Inferior parietal cortex (tissue), 1 donor: Measurements from ENCODE around the gene PDLIM7.

Experiments used
- DNase-seq: peaks from one replicate; pipeline ENCODE4 v3.0.0-alpha.2; 2016; ENCODE audit errors: extremely low spot score

Gene PDLIM7

GRCh38 chr5:177474002-177474476, 23.4 kb downstream of the PDLIM7 start:
- no peak for DNase-seq

- DNase-seq = no peak
Measured at GRCh38 chr5:177473443-177474001, 23.9 kb downstream of the PDLIM7 start, which contains the start of gene DBN1. DBN1 (minus strand) TSS chr5:177473634; CDS start chr5:177473521, 113 bp downstream.

DNA sequence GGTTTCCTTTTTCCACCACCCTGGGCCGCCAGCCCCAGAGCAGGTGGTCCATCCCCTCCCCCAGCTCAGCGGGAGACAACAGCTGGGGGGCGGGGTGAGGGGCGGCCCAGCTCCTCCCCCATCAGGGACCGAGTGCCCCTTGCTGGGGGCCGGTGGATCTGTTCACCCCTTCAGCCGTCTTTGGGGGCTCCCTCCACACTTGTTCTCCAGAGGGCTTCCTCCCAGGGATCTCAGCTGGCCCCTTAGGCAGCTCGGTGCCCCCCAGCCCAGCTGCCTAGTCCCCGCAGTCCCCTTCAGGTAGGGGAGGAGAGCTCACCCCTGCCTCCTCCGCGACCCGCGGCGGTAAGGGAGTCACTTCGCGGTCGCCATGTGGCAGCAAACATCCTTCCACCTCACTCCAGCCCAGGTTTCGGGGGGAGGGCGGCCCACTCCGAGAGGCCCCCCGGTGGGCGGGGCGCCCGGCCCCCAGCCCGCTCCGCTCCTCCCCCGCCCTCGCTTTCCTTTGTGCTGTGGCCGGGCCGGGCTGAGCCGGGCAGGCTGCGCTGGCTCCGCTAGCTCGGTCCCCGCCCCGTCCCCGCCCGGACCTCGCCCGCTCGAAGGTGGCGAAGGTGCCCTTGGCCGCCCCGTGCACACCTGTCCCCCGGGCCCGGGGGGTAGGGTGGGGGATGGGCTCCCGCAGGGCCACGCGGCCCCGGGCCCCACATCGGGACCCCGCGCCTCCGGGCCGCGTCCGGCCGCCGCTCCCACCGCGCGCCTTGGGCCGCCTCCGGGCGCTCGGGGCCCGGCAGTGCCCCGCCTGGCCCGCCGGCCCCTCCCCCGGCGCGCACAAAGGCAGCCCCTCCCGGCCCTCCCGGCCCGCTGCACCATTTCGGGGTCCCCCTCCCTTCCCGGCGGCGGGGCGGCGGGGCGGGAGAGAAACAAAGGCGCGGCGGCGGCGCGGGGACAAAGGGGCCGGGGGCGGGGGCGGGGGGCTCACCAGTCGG, 24.7 kb downstream of the PDLIM7 start:
- DNase-seq = no peak

DNA sequence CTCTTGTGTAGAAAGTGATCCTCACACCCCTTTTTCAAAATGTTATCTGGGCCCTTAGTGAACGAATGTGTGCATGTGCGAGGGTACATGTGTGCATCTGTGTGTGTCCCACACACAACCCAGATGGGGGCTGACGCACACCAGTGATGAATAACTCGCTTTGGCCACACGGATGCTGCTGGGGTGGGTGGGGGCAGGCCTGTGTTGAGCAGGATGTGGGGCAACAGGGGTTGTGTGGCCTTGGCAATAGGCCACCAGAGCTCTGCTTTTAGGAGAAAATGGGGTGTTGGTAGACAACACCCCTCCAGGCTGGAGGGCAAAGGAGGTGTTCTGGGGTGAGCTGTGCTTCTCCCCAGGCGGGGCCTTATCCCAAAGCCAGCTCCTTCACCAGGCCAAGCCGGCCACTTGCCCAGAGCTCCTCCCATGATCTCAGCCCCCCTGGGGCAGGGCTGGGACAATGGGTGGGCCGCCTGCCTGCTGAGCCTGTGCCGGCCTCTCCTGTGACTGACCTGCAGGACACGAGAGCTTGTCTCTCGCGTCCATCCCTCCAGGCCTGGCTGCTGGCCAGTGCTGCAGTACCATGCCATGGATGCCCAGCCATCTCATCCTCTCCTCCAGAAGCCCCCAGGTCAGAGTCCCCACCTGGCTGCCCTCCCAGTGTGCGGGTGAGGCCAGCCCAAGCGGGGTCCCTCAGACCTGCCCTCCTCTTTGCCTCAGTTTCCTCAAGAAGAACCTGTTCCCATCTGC, 25.6 kb downstream of the PDLIM7 start:
- DNase-seq = no peak

DNA sequence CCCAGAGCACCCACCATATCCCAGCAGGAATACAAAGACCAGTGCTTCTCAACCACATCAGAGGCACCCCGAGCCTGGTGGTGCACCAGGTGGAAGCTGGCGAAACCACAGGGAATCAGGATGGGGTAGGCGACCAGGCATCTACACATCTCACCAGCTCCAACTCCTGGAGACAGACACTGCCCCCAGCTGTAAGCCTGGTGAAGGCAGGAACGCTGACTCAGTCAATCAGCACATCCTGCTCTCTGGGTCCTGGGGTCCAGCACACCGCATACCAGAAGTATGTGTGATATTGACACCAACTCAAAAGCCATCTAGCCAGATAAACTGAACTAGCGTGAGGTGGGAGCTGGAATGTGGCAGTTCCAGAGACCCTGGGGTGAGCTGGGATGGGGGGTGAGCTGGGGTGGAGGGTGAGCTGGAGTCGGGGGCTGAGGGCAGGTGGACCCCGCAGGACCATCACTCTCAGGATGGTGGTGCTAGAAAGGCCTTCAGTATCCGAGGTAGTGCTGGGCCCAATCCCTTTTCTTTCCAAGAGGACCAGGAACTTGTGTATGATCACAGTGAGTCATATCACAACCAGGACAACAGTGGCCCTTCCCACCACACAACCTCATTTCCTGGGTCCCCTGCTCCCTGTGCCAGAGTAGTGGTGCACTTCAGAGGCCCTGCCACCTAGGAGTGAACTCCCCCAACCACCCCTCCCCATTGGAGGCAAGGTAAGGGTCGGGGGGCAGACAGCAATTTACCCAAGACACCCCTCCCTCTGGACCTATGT, 26.5 kb downstream of the PDLIM7 start:
- DNase-seq = no peak

DNA sequence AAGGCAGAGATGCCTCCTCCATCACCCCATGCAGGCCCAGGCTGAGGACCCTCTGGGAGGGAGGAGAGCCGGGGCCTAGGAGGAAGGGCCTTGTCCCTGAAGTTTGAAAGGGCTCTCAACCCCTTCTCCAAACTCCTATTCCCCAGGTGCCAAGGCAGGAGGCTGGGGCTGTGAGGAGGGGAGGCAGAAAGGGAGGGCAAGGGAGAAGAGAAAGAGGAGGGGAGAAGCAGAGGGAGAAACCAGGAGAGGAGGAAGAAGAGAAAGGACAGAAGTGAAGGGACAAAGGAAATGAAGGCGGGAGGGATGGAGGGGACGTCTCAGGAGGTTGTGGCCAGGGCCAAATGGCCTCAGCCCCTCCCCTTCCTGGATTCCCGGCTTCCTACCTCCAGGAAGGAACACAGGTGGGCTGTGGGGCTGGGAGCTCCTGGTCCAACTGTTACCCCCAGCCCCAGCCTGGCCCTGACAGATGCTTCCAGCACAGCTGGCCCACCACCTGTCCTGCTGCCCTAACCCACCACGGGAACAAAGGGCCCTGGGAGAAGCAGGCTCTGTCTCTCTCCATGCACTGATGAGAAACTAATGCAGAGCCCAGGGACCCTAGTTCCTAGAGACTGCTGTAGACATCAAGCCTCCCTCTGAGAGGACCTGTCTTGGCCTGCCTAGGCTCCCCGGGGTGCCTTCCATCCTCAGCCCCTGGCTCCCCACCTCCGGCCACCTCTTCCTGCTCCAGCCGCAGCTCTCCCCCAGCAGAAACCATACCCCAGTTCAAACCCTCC, 27.5 kb downstream of the PDLIM7 start:
- DNase-seq = no peak

- no peak for DNase-seq
Measured at GRCh38 chr5:177468685-177469628, 28.4 kb downstream of the PDLIM7 start.

GRCh38 chr5:177468329-177468684, 29.1 kb downstream of the PDLIM7 start:
- no peak for DNase-seq

DNA sequence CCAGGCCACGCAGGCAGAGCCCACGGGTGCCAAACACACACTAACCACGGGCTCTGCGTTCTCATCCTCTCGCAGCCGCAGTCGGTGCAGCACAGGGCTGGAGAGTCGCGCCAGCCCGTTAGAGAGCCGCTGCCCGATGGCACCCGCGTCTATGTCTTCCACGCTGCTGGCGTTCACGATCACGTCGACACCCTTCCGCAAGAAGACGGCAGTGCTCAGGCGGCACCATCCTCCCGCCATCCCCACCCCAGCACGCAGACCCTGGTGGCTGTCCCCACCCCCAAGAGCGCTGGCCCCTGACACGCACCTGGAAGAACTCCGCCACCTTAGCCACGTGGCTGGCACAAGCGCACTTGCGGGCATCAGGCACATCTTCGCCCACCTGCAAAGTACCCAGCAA, 30.0 kb downstream of the PDLIM7 start:
- no peak for DNase-seq

DNA sequence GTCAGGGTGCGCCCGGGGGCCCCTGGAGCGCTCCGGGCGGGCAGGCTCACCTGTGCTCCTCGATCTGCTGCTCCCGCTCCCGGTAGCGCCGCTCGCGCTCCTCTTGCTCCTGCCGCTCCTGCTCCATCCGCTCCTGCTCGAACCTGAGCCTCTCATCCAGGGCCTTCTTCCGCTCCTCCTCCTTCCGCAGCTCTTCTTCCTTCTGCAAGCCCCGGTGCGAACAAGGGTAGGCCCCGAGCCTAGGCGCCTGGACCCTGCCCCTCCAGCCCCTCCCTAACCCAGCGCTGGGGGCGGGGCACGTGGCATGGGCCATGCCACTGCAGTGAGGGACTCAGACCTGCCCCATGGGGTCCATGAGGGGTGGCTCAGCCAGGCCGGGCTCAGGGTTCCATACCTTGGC, 30.5 kb downstream of the PDLIM7 start:
- DNase-seq = no peak

- DNase-seq = no peak
Measured at GRCh38 chr5:177465044-177465443, 32.4 kb downstream of the PDLIM7 start.

DNA sequence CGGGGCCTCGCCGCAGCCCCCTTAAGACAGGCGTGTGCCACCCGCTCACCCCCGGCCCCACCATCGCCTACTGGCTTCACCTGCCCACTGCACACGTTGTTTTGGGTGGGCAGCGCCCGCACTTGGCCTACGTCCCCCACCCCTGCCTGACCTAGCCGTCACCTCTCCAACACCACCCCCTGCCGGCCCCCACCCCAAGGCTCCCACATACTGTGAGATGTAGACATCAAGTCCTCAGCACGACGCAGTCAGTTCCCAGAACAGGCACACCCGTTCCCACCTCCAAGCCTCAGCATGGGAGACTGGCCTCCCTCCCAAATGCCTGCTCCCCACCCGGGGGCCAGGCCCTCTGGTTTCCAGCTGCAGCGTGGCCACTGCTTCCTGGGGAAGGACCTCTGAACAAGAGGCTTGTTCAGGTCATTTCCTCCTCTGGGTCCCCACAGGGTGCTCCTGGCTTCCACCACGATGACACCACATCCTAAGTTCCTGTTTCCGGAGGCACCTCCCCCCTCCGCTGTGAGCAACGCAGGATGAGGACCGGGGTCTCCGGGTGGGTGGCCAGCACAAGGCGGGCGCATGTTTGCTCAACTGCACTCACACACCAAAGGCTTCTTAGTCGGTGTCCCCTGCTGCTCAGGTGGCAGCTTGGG, 35.3 kb downstream of the PDLIM7 start:
- DNase-seq = no peak

DNA sequence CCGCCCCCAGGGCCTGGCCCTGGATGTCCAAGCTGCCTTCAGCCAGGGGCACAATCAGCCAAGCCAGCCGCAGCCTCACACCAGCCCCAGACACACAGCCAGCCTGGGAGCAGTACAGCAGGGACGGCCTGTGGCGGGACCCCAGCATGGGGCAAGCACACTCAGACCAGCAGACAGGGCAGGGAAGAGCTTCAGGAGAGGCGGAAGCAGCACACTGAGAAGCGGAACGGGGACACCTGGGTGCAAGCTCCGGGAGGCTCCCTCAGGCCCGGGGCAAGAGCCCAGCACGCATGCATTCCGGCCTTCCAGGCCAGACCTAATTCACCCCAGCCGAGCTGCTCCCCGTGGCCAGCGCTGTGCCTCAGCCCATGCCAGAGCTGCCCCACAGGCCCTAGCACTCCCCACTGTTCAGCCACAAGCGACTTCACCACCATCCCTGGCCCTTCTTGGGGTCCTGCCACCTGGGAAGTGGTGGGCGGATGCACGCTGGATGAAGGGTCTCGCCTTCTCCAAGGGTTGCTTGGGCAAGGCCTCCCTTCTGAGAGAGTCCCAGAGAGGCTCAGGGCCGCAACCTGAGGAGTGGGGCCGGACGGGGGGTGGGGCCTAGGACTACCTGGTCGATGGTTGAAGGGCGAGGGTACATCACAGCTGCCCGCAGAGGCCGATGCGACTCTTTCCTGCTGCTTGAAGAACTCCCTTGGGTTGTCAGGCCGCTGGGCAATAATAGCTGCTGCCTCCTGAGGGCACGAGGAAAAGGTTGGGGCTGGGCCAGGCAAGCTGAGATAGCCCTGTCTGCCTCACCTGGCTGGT, 37.4 kb downstream of the PDLIM7 start:
- no peak for DNase-seq

DNA sequence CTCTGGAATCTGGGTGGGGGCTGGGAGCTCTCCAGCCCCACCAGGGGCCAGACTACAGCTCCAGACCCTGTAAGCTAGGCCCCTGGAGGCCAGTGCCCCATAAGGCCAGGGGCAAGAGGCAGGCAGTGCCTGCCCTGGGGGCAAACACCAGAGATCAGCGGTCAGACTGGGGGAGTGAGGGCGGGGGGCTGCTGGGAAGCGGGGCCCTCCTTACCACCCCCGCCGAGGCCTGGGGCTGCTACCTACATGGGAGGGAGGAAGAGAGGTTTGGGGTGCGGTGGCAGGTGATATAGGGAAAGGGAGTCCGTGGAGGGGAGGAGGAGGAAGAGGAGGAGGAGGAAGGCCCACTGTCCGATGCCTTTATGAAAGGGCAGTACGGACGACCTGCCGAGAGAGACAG, 38.0 kb downstream of the PDLIM7 start:
- no peak for DNase-seq

- no peak for DNase-seq
Measured at GRCh38 chr5:177458912-177459350, 38.5 kb downstream of the PDLIM7 start.

DNA sequence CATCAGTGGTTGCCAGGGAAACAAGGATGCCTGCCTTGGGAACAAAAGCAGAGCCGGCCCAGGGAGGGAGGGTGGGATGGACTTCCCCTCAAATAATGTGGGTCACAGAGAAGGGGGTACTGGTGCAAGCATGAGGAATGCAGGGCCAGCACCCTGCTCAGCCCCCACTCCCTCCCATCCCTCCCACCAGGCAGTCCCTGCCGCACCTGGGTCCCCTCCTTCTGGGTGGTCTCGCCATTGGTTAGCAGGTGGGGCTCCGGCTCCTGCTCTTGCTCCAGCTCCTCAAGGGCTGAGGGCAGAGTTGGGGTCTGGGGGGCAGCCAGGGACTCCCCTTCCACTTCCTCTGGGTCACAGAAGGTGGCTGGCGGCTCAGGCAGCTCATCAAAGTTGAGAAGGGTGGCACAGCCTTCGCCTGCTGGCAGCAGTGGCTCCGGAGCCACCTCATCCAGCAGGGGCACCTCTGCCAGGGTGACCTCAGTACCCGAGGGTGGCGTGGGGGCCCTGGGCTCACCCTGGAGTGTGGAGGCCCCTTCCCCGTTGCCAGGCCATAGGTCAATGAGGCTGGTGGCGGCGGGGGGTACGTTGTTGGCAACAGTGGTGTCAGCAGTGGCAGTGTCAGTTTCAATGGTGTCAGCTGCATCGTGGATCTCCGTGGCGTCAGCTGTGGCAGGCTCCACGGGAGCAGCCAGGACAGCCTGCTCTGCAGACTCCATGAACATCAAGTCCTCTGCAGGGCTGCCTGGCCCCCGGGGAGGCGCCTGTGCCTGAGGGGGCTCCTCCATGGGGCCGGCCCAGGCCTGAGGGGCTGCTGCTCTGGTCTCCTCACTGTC, 39.3 kb downstream of the PDLIM7 start:
- DNase-seq = no peak
